CD4-positive, alpha-beta T cell treated with Interleukin-15 for 4 hours (primary cell): ENCODE measurements around the gene EIF6.
A peak's percentile ranks its signal among the peaks of the same experiment; 100 is the strongest.

Experiments
- DNase-seq: peaks from one replicate; pipeline ENCODE4 v3.0.0-alpha.2; 2020; ENCODE audit warnings: low spot score

EIF6 gene

DNA sequence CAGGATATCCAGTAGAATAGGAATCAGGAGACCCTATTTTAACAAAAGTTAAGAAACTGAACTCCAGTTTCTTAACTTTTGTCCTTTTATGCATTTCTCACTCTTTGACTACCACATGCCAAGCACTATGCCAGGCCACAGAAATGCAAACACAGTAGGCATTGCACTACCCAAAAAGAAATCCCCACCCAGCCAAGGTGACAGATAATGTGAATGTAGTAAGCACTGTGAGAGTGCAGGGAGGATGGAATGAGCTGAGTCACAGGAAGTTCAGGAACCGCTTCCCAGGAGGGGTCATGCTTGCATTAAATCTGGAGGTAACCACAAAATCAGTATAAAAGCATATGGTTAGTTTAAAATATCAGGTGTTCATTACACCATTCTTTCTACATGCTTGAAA is 27.7 kb upstream of the EIF6 start:
- no peak for DNase-seq

DNA sequence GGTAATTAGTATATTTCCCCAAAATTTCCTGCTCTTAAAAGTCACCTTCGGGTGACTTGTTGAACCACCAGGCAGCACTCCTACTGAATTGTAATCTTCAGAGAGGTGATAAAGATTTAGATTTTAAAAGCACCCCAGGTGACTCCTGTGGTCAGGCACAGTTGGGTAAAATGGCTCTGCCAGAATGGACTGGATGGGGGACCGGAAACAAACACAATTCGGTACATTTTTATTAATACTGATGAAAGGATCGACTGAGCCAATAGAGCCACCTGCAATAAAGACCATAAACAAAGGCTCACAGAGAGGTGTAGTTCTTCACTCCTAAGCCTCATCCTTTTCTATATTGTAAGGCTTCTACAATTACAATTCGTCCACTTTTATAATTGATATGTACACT is 27.2 kb upstream of the EIF6 start:
- DNase-seq, result no peak

DNA sequence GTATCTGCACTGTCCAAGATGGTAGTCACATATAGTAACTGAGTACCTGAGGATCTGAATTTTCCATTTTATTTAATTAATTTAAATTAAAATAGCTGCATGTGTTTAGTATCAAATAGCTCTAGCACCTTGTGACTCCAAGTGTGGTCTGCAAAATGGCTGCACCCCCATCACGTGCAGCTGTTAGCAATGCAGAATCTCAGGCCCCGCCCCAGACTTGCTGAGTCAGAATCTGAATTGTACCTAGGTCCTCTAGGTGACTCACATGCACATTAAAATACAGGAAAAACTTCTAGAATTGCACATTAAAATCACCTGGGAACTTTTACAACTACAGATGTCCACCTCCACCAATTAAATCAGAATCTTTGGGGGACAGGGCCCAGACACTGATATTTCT is 26.8 kb upstream of the EIF6 start:
- DNase-seq, result peak; percentile 4

DNA sequence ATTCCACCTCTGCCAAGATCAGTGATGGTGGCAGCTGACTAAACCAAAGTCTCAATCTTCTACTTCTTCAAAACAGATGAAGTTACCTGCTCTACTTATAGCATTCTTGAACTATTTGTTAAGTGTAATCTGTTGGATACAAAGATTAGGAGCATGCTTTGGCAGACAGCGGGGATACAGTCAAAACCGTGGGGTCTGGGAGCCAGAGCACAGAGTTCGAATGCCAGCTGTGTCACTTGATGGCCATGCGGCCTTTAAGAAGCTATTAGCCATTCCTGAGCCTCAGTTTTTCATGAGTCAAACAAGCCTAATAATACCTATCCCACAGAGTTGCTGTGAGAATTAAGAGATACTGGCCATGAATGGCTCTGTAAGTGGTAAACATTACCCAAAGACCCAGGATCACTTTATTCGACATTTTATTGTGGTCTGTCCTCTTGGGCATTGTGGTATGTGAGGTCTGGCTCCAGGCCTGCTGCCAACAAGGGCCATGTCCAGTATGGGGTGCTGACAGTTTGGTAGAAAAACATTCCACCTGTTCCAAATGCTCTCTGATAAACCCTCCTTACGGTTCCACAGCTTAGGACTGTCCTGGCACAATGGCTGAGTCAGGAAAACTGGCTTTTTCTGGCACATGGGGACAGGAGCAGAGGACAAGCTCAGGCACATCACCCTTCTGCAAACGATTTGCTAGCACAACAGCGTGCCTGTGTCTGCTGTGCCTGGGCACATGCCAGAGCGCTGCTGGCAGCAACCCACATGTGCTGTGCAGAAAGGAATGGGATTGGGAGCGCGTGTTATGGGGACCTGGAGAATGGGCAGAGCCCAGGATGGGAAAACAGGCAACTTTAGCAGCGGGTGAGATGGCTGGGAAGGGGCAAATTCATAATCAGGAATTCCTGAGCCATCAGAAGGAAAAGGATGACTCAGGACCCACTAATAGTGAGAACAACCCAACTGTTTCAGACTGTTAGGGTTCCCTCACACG is 23.4 kb upstream of the EIF6 start:
- no peak for DNase-seq

DNA sequence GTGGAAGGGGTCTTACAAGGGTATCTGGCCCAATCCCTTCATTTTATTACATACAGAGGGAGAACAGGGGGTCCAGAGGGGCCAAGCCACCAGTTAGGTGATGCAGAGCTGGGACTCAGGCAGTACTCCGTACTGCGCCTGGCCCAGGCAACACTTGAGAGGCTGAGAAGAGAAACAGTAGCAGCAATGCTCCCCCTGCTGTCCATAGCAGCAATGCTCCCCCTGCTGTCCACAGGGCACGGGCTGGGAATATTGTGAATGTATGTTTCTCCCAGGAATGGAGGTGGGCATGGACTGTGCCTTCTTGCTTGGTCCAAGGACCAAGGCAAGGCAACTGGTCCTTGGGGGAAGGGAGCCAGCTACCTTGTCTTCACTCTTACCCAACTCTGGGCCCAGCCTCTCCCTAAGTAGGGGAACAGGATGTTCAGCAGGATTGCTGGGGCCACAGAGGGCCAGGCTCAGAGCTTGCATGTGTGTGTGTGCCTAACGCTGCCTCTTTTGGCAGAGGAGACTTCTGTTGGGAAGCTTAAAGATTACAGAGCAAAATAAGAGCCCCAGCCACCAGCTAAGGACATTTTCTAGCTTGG is 22.5 kb upstream of the EIF6 start:
- no peak for DNase-seq

DNA sequence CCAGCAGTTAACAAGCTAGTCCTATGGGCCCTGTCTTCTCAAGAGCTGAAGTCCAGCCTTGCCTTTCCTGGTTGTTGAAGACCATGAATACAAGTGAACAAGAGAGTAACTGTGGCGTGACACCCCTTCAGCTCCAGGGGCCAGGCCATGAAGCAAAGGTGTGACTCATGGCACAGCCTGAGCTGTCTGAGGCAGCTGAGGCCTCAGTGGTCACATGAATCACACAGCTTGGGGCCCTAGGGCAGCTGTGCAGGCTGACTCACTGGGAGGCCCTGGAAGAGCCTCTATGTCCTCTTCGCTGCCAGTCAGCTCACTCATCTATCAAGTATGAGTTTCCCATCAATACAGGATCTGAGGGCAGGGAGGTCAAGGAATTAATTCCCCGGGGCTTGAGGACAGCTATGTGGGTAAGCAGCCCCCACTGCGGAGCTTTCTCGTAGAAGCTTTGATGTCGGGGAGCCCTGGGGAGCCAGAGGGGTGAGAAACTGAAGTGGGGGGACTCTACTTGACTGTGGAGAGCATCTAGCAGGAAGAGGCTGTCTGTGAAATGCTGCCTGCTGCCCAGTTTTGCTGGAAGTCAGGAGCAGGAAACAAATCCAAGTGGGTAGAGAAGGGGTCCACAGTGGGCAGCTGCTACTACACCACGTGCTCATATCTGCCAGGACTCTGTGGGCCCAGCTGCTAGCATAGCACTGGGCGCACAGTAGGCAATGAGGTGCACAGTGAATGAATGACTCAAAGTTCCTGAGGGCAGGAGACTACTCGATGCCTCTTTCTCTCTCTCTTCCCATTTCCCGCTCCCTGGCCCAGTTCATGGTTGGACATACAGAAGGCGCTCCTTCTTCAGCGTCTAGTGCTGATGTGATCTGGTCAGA is 21.3 kb upstream of the EIF6 start:
- DNase-seq, result peak; percentile 32

DNA sequence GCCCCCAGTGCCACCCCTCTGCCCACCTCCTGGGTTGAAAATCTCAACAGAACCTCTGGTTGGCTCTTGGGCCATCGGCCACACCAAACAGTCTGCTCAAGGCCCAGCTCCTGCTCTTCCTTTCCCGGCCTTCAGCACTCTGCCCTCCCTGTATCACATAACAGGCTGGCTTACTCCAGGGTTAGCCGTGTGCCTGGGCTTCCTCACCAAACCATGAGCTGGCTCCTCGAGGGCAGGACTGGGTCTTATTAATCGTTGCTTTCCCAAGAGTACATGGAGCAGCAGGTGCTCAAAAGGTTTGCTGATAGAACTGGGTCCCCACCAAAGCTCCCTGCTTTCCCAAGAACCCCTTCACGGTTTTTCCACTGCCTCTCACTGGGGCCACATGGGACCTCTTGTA is 20.4 kb upstream of the EIF6 start:
- no peak for DNase-seq

DNA sequence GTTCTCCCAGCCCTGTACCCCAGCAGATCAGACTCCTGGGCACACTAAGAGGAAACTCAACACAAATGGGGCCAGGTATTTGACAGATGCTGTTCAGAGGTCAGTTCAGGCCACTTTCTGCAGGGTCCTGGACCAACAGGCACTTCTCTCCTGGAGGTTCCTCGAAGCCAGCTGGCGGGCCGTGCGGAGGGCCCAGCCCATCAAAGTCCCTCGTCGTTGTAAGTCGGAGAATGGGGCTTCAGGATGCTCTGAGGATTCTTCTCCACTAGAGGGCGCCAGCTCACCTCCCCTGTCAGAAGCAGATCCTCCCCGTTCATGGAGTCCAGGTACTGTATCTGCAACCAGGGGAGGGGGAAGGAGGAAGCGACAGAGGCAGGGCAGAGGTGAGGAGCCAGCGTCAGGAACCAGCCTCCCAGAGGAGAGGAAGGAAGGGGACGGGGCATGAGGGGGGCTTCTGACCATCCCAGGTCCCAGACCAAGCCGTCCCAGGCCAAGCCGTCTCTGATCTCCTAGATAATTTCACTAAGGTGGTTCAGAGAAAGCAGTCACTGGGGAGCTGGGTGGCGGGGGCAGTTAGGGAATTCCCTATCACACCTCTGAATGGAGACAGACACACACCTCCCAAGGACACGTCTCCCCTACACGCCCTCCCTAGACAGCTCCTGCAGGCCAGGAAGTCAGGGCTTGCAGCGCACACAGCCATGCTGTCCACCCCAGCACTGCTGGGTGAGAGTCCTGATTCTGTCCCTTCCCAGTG is 19.3 kb upstream of the EIF6 start:
- peak; percentile 87 for DNase-seq

DNA sequence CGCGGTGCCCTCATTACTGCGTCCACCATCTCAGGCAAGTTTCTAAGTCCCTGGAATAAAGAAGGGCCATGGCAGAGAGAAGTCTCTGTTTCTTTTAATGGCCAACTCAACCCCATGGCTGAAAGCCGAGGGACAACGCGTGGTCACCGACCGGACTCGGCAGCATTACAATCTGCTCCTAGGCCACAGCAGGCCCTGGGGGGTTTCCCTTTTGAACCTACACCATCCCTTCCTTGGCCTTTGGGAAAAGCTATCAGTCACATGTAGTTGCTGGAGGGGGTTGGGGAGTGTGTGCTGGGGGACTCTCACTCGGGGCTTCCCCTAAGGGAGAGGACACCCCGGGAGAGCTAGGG is 18.8 kb upstream of the EIF6 start:
- no peak for DNase-seq

DNA sequence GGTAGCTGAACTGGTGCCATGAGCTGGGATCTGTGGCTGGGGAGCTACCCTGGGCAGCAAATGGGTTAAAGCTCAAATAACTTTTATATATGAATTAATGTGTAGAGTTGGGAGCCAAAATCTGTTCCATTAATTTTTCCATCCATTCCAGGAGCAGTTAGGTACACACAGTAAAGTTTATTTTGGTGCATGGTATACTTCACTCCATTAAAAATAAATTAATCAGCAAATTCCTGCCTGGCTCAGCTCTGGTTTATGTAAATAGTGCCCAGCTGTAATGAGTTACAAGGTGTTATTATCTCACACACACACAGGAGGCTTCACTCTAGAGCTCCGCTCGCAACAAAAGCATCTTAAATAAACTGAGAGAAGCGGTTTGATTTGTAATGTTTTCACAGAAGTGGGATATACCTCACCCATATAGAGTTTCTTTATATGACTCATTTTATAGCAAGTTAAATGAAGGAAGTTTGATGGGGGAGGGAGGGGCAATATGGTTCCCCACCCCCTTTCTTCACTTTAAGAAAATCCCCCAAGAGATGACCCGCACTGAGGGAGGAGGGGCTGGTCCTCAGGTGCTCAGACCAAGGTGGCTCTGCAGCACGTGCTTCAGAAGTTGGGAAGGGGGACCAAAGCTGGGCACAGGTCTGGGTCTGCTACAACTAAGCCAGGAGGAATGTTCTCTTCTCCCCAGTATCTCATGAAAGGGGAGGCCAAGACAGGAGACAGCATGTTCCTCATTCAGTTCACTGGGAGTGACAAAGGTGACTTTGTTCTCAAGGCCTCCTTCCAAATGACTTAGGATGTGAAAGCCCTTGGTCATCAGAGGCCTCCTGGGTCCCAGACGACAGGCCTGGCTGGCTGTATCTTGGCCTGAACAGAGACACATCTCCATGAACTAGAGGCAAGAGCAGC is 18.1 kb upstream of the EIF6 start:
- DNase-seq, result no peak

DNA sequence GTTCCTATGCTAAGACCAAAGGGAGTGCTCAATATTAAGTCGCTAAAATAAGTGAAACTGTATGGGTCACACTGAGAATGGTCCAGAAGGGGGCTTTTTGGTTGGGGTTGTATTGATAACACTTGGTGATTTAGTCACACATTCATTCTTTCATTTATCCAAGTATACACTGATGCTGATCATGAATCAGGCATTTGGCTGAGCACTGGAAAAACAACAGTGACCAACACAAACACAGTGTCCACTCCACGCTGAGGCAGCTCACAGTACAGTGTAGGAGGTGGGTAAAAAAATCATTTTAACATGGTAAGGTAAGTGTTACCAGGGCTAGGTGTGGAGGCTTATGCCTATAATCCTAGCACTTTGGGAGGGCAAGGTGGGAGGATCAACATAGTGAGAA is 16.9 kb upstream of the EIF6 start:
- DNase-seq, result no peak

DNA sequence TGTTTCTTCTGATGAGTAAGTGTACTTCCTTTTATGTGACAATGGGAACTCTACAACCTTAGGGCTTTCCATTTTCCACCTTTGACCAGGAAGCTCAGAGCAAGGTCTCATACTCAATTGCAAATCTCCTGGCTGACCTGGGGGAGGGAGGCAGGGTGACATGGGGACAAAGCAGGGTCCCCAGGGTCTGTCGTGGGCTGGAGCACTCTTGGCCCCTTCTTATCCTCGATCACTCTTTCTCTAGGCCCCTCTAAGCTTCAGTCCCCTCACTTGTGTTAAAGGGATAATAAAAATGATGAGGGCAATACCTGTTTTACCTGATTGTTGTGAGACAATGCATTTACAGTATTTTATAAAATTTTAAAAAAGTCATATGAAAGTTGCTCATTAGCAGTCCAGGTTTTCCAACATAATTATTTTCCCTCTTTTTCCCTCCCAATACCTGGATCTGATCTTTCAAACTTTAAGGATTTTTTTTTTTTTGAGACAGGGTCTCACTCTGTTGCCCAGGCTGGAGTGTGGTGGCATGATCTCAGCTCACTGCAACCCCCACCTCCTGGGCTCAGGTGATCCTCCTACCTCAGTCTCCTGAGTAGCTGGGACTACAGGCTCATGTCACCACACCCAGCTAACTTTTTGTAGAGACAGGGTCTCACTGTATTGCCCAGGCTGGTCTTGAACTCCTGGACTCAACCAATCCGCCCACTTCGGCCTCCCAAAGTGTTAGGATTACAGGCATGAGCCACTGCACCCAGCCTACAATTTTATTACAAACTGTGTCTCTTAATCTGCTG is 16.1 kb upstream of the EIF6 start:
- no peak for DNase-seq

DNA sequence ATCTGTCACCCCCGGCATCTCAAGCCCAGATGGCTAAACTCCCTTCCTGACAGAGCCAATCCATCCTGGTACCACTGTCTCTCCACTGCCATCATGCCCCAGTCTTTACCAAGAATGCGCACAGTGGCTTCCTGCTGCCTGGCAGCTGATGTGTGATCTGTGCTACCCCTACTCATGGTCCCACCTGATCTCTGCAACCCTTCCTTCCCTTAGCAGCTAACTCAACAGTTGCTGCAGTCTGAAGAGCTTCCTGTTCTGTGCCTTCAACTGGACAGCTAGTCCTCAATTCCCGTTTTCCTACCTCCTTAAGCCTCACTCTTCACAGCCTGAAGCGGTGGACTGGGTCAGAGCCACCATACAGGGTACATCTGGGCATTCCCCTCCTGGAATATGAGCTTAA is 15.2 kb upstream of the EIF6 start:
- no peak for DNase-seq

DNA sequence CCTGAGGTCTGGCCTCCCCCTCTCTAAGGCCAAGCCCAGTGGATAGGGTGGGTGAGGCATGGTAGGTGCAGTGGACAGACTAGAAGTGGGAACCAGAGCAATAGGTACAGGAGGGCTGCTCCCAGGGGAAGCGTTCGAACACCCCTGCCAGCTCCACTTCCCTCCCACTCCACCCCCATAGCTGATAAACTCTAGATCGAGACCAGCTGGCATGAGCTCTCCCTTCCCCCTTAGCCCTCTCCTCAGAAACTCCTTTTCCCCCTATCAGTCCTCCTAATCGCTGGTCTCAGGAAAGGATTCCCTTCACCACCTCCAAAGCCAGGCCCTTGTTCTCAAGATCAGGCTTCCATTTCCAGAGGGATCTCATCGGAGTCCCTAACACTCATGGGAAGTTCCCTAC is 13.7 kb upstream of the EIF6 start:
- DNase-seq, result no peak

DNA sequence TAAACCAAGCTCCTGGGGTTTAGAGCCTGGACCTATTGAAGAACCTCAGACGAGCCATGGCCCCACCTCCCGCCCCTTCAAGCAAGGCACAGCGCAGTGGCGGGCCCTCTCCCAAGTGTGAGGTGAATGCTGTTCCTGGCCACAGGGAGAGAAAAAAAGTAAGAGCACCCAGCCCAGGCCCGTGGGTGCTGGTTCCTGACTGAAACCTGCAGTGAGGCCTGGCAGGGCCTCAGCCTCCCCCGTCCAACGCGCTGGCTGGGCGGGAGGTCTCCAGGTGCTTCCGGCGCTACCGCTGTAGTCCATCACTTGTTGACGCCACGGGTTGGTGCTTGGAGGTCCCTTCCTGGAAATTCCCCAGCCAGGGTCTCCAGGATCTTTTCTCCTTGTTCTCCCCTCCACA is 13.2 kb upstream of the EIF6 start:
- DNase-seq, result no peak

DNA sequence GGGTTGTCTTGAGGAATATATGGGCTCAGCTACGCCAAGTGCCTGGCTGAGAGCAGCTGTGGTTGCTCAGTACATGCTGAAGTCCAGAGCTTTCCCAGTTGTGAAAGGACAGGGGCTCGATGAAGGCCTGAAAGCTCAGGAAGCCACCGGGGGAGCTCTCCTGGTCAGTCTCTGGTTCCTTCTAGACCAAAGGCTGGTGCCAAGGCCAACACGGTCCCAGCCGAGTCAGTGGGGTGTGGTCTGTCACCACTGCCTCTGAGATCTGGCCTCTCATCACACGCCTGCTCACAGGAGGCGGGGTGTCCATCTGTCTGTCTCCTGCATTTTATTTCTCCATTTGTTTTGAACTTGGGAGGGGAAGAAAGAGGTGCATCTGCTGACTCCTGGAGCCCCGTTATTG is 12.6 kb upstream of the EIF6 start:
- no peak for DNase-seq

DNA sequence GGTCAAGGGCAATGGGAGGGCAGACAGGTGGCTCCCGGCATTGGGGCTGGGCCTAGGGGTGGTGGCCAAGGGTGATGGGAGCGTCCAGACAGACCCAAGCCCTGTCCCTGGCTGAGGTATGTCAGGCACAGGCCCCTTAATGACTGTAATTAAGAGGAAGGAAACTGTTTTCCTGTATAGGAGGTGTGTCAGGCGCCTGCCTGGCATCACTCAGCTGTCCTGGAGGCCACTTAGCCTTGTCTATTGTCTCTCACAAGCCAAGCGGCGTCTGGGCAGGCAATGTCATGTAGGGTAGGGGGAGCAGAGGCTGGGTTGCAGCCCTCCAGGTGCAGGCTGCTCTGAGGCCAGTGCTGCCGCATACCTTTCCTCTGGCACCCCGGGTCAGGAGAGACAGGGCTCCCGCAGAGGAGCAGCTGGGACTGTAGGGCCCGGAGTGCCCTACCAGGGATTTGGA is 11.6 kb upstream of the EIF6 start:
- no peak for DNase-seq

DNA sequence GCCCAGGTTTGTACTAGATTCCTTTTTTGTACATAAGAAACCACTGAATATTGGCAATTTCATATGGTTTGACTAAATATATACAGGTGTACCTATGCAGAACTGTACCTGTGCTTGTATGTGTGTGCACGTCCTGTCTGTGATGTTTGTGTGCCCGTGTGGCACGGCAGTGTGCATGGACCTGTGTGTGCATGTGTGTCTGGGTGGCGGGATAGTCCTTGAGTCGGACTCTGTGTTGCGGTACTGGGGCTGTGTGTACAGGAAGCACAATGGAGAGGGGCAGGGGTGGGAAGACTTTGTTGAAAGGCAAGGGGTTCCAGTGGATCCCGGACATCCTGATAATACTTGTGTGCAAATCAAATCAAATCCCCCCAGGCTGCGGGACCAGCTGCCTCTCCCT is 11.1 kb upstream of the EIF6 start:
- no peak for DNase-seq

DNA sequence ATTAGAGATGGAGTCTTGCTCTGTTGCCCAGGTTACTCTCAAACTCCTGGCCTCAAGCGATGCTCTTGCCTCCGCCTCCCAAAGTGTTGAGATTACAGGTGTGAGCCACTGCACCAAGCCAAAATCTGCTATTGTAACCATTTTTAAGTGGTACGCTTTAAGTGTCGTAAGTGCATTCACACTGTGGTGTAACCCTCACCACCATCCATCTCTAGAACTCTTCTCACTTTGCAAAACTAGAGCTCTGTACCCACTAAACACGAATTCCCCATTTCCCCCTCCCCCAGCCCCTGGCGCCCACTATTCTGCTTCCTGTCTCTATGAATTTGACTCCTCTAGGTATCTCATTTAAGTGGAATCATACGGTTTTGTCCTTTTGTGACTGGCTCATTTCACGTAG is 10.5 kb upstream of the EIF6 start:
- no peak for DNase-seq

DNA sequence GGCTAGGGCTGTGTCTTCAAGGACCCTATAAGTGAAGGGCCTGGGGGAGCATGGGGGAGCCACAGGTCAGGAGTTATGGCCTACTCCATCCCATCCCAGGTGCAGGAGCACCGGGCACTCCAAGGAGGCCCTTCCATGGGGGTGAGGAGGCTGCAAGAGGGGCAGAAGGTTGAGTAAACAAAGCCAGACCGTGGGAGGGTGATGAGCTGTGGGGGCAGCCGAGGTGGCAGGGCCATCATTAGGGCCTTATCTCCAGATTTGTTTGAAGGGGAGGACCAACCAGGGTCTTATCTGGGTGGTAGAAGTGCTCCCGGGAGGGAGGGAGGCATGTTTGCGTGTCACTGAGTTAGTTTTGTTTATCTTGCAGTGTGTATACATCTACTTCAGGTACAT is 9.7 kb upstream of the EIF6 start:
- no peak for DNase-seq
